ENCODE data around the gene AHCYL1. TPM values are rescaled to one million over a fixed set of nuclear protein-coding genes. Genes with fewer than 3 reads are reported as not detected.

Gene AHCYL1
- total RNA-seq, 1 experiment from 2014 or later = 92.0 TPM

GRCh38 chr1:110018396-110018795, 33.8 kb downstream of the AHCYL1 start:
- POLR2A ChIA-PET = no interaction called here
- CTCF ChIA-PET = interaction anchor here (1.1 kb wide), 1 partner anchor 12 kb away, joined by 3 read pairs; no protein-coding TSS in a partner anchor
- Histone ChIP-seq H3K27me3 (ENCODE audit: insufficient read depth, low read length) (no peaks in the 10 kb centered on the region), H3K36me3 (ENCODE audit: control insufficient read depth in 1 of 2, insufficient read depth in 2 of 2, low read length in 2 of 2) (peaks cover 69 to 80% of the 10 kb centered on the region in 2 experiments), H4K20me1 (ENCODE audit: insufficient read depth) (no peaks in the 10 kb centered on the region), H3K9ac (ENCODE audit: low read length) (no peak overlapping the region), H2AFZ (ENCODE audit: low read depth, low read length, poor library complexity, severe bottlenecking) (no peak overlapping the region), H3K27ac (ENCODE audit: low read depth, low read length) (no peak overlapping the region), H3K4me3 (replicated peaks in 1 of 2; ENCODE audit: low read depth in 1 of 2, low read length in 2 of 2) (no peak overlapping the region), H3K9me3 (ENCODE audit: control insufficient read depth in 1 of 2, insufficient read depth in 1 of 2, low read depth in 1 of 2, low read length in 2 of 2) (no peaks in the 10 kb centered on the region), H3K9me2 (ENCODE audit: insufficient read depth) (no peaks in the 10 kb centered on the region), H3K79me2 (ENCODE audit: insufficient read depth, low read length) (no peaks in the 10 kb centered on the region), H3K4me2 (ENCODE audit: low read length) (no peak overlapping the region), H3K4me1 (ENCODE audit: control insufficient read depth in 1 of 2, insufficient read depth in 2 of 2, low read length in 2 of 2) (no peaks in the 10 kb centered on the region)
- RAD21 ChIA-PET (ENCODE audit: low non-redundant PET in 1 of 2, low total read pairs in 2 of 2, uncharacterized antibody in 2 of 2, unreplicated experiment in 2 of 2) = no interaction called here
- no TSS peak for BruUV-seq (replicated peaks)
- intact Hi-C loops (cut with micrococcal nuclease) = no loop called here
- ATAC-seq (no peak), DNase-seq (ENCODE audit: low read depth, low spot score) (no peak)
- TF ChIP-seq RAD21 (IDR thresholded peaks at IDR 0.05; ENCODE audit: low read depth) = no peak

GRCh38 chr1:110019770-110020169, 35.2 kb downstream of the AHCYL1 start:
- POLR2A ChIA-PET = no interaction called here
- intact Hi-C loops (cut with micrococcal nuclease) = loop anchor here (10.0 kb wide), 1 partner anchor 445 kb away; no protein-coding TSS in a partner anchor
- no peak for ATAC-seq
- Histone ChIP-seq H3K9ac (ENCODE audit: low read length) (no peak overlapping the region), H3K79me2 (ENCODE audit: insufficient read depth, low read length) (no peaks in the 10 kb centered on the region), H2AFZ (ENCODE audit: low read depth, low read length, poor library complexity, severe bottlenecking) (no peak overlapping the region), H3K4me1 (ENCODE audit: control insufficient read depth in 1 of 2, insufficient read depth in 2 of 2, low read length in 2 of 2) (no peaks in the 10 kb centered on the region), H3K36me3 (ENCODE audit: control insufficient read depth in 1 of 2, insufficient read depth in 2 of 2, low read length in 2 of 2) (peaks cover 66 to 74% of the 10 kb centered on the region in 2 experiments), H3K9me3 (ENCODE audit: control insufficient read depth in 1 of 2, insufficient read depth in 1 of 2, low read depth in 1 of 2, low read length in 2 of 2) (no peaks in the 10 kb centered on the region), H3K4me2 (ENCODE audit: low read length) (no peak overlapping the region), H3K27ac (ENCODE audit: low read depth, low read length) (no peak overlapping the region), H4K20me1 (ENCODE audit: insufficient read depth) (no peaks in the 10 kb centered on the region), H3K9me2 (ENCODE audit: insufficient read depth) (no peaks in the 10 kb centered on the region), H3K4me3 (replicated peaks in 1 of 2; ENCODE audit: low read depth in 1 of 2, low read length in 2 of 2) (no peak overlapping the region), H3K27me3 (ENCODE audit: insufficient read depth, low read length) (no peaks in the 10 kb centered on the region)
- CTCF ChIA-PET = interaction anchor here (2.1 kb wide), 1 partner anchor 10 kb away, joined by 8 read pairs; no protein-coding TSS in a partner anchor
- RAD21 ChIA-PET (ENCODE audit: low non-redundant PET in 1 of 2, low total read pairs in 2 of 2, uncharacterized antibody in 2 of 2, unreplicated experiment in 2 of 2) = no interaction called here
- DNase-seq (ENCODE audit: low read depth, low spot score) = no peak
- BruUV-seq (replicated peaks) = no TSS peak
- TF ChIP-seq EGR1 (IDR thresholded peaks at IDR 0.05; ENCODE audit: low read depth) = no peak
- no peak for TF ChIP-seq SIN3A (IDR thresholded peaks at IDR 0.05; ENCODE audit: low read depth)
- TF ChIP-seq, protein P1, sequence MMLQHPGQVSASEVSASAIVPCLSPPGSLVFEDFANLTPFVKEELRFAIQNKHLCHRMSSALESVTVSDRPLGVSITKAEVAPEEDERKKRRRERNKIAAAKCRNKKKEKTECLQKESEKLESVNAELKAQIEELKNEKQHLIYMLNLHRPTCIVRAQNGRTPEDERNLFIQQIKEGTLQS (IDR thresholded peaks at IDR 0.05) = no peak
- no peak for TF ChIP-seq EZH2 (IDR thresholded peaks at IDR 0.05)
- no peak for TF ChIP-seq TCF7L2 (IDR thresholded peaks at IDR 0.05; ENCODE audit: borderline replicate concordance, extremely low read depth, insufficient read depth, insufficient read length)
- no peak for TF ChIP-seq ZNF274 (IDR thresholded peaks at IDR 0.05; ENCODE audit: low read depth, low read length)
- no peak for TF ChIP-seq RAD21 (IDR thresholded peaks at IDR 0.05; ENCODE audit: low read depth)
- TF ChIP-seq EZH2phosphoT487 (IDR thresholded peaks at IDR 0.05; ENCODE audit: borderline replicate concordance) = no peak
- no peak for TF ChIP-seq POLR2A (IDR thresholded peaks at IDR 0.05; ENCODE audit: borderline replicate concordance, extremely low read depth, insufficient read depth, insufficient read length)
- no peak for TF ChIP-seq MAX (IDR thresholded peaks at IDR 0.05)
- TF ChIP-seq, protein P2, sequence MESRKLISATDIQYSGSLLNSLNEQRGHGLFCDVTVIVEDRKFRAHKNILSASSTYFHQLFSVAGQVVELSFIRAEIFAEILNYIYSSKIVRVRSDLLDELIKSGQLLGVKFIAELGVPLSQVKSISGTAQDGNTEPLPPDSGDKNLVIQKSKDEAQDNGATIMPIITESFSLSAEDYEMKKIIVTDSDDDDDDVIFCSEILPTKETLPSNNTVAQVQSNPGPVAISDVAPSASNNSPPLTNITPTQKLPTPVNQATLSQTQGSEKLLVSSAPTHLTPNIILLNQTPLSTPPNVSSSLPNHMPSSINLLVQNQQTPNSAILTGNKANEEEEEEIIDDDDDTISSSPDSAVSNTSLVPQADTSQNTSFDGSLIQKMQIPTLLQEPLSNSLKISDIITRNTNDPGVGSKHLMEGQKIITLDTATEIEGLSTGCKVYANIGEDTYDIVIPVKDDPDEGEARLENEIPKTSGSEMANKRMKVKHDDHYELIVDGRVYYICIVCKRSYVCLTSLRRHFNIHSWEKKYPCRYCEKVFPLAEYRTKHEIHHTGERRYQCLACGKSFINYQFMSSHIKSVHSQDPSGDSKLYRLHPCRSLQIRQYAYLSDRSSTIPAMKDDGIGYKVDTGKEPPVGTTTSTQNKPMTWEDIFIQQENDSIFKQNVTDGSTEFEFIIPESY (IDR thresholded peaks at IDR 0.05; ENCODE audit: extremely low read depth, insufficient replicate concordance, low read length) = no peak
- TF ChIP-seq CBX3 (IDR thresholded peaks at IDR 0.05; ENCODE audit: low read depth) = no peak
- TF ChIP-seq, protein P3, sequence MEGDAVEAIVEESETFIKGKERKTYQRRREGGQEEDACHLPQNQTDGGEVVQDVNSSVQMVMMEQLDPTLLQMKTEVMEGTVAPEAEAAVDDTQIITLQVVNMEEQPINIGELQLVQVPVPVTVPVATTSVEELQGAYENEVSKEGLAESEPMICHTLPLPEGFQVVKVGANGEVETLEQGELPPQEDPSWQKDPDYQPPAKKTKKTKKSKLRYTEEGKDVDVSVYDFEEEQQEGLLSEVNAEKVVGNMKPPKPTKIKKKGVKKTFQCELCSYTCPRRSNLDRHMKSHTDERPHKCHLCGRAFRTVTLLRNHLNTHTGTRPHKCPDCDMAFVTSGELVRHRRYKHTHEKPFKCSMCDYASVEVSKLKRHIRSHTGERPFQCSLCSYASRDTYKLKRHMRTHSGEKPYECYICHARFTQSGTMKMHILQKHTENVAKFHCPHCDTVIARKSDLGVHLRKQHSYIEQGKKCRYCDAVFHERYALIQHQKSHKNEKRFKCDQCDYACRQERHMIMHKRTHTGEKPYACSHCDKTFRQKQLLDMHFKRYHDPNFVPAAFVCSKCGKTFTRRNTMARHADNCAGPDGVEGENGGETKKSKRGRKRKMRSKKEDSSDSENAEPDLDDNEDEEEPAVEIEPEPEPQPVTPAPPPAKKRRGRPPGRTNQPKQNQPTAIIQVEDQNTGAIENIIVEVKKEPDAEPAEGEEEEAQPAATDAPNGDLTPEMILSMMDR (IDR thresholded peaks at IDR 0.05 in 2 of 3, conservative IDR thresholded peaks at IDR 0.05 in 1 of 3; ENCODE audit: borderline replicate concordance in 1 of 3, insufficient read depth in 1 of 3, low read depth in 2 of 3, low read length in 2 of 3) = no peak
- TF ChIP-seq SP1 (IDR thresholded peaks at IDR 0.05; ENCODE audit: low read depth) = no peak
